ENCODE measurements around the gene MAML2.

GRCh38 chr11:96116376-96116775, 226.6 kb downstream of the MAML2 start:
- TF ChIP-seq, protein P1, sequence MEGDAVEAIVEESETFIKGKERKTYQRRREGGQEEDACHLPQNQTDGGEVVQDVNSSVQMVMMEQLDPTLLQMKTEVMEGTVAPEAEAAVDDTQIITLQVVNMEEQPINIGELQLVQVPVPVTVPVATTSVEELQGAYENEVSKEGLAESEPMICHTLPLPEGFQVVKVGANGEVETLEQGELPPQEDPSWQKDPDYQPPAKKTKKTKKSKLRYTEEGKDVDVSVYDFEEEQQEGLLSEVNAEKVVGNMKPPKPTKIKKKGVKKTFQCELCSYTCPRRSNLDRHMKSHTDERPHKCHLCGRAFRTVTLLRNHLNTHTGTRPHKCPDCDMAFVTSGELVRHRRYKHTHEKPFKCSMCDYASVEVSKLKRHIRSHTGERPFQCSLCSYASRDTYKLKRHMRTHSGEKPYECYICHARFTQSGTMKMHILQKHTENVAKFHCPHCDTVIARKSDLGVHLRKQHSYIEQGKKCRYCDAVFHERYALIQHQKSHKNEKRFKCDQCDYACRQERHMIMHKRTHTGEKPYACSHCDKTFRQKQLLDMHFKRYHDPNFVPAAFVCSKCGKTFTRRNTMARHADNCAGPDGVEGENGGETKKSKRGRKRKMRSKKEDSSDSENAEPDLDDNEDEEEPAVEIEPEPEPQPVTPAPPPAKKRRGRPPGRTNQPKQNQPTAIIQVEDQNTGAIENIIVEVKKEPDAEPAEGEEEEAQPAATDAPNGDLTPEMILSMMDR (IDR thresholded peaks at IDR 0.05): no peak
- no peak for TF ChIP-seq ZFX (IDR thresholded peaks at IDR 0.05; ENCODE audit: borderline replicate concordance)

Measured in 22Rv1 (cell line).